HCT116 (cell line): ENCODE data around the gene DDX52.

Experiments used
- CTCF ChIP-seq, 3 experiments: fragments of 200-600 bp in 1 of 3; sonication (generic) in 1 of 3; IDR thresholded peaks in 2 of 3; conservative IDR thresholded peaks in 1 of 3; 2 replicates each; pipeline ENCODE4 v1.5.1; 2012 to 2017; ENCODE audit warnings: low read depth in 2 of 3, low read length in 2 of 3, antibody characterized with exemption in 1 of 3, borderline replicate concordance in 1 of 3, control low read depth in 1 of 3, mild to moderate bottlenecking in 1 of 3, mixed read lengths in 1 of 3, mixed run types in 1 of 3, moderate library complexity in 1 of 3; ENCODE audit not compliant: insufficient read depth in 1 of 3
- MAX ChIP-seq: IDR thresholded peaks from 2 replicates; pipeline ENCODE4 v1.6.1; 2012
- POLR2AphosphoS5 ChIP-seq: IDR thresholded peaks from 2 replicates; pipeline ENCODE4 v1.6.1; 2011; ENCODE audit warnings: mild to moderate bottlenecking, low read depth, low read length, moderate library complexity
- RAD21 ChIP-seq: IDR thresholded peaks from 2 replicates; pipeline ENCODE4 v1.6.1; 2012; ENCODE audit warnings: low read depth, mild to moderate bottlenecking
- REST ChIP-seq: IDR thresholded peaks from 2 replicates; pipeline ENCODE4 v1.6.1; 2012; ENCODE audit warnings: low read depth
- ZNF274 ChIP-seq: fragments of 200-500 bp; sonication (Bioruptor generic); IDR thresholded peaks from 2 replicates; pipeline ENCODE4 v1.6.1; 2014; ENCODE audit warnings: mild to moderate bottlenecking, low read depth, low read length, inconsistent platforms

GRCh38 chr17:37607637-37608331 is 35.5 kb downstream of the DDX52 start:
- no peak for TF ChIP-seq CTCF (IDR thresholded peaks at IDR 0.05 in 2 of 3, conservative IDR thresholded peaks at IDR 0.05 in 1 of 3; ENCODE audit: borderline replicate concordance in 1 of 3, insufficient read depth in 1 of 3, low read depth in 2 of 3, low read length in 2 of 3)
- TF ChIP-seq RAD21, result no peak
- TF ChIP-seq POLR2AphosphoS5, result no peak
- no peak for TF ChIP-seq REST
- TF ChIP-seq ZNF274, result no peak
- no peak for TF ChIP-seq MAX
